GM12891 (cell line): ENCODE results near the gene BMPER.

Source experiments
- POLR2A ChIP-seq: IDR thresholded peaks from 2 replicates; pipeline ENCODE4 v1.6.1; 2011; ENCODE audit warnings: low read depth, low read length, control low read depth
- POLR2AphosphoS5 ChIP-seq: IDR thresholded peaks from 2 replicates; pipeline ENCODE4 v1.6.1; 2011; ENCODE audit warnings: low read depth, low read length, control low read depth
- TAF1 ChIP-seq: IDR thresholded peaks from 2 replicates; pipeline ENCODE4 v1.6.1; 2011; ENCODE audit warnings: low read depth, low read length, control low read depth

- TF ChIP-seq POLR2A (no peak), POLR2AphosphoS5 (no peak), TAF1 (no peak)
These were observed 114.0 kb downstream of the BMPER start for GRCh38 chr7:34019301-34019790.
